ENCODE results near the gene AKAP8.
"Not testable (repeated sequence)": the region's sequence is repeated elsewhere in the genome, so short reads cannot be mapped to it uniquely, and the experiment has no call there.

GRCh38 chr19:15363048-15363447, 16.5 kb downstream of the AKAP8 start:
- not testable (repeated sequence) for TF ChIP-seq BHLHE40 (IDR thresholded peaks at IDR 0.05; ENCODE audit: borderline replicate concordance); PKNOX1 (IDR thresholded peaks at IDR 0.05); FOXM1 (IDR thresholded peaks at IDR 0.05; ENCODE audit: borderline replicate concordance)

All from HEK293T (cell line).